Ramos (cell line): ENCODE data around the gene RPS15.
"Not testable (repeated sequence)": the region's sequence is repeated elsewhere in the genome, so short reads cannot be mapped to it uniquely, and the experiment has no call there.

Experiments used
- in situ Hi-C: fragments of 300-500 bp; cut with MboI; formaldehyde crosslinking; loops from one replicate; pipeline ENCODE4 v1.14.3; 2022; ENCODE audit warnings: low sequenced_read_pairs; ENCODE audit not compliant: unreplicated experiment

The RPS15 gene

DNA sequence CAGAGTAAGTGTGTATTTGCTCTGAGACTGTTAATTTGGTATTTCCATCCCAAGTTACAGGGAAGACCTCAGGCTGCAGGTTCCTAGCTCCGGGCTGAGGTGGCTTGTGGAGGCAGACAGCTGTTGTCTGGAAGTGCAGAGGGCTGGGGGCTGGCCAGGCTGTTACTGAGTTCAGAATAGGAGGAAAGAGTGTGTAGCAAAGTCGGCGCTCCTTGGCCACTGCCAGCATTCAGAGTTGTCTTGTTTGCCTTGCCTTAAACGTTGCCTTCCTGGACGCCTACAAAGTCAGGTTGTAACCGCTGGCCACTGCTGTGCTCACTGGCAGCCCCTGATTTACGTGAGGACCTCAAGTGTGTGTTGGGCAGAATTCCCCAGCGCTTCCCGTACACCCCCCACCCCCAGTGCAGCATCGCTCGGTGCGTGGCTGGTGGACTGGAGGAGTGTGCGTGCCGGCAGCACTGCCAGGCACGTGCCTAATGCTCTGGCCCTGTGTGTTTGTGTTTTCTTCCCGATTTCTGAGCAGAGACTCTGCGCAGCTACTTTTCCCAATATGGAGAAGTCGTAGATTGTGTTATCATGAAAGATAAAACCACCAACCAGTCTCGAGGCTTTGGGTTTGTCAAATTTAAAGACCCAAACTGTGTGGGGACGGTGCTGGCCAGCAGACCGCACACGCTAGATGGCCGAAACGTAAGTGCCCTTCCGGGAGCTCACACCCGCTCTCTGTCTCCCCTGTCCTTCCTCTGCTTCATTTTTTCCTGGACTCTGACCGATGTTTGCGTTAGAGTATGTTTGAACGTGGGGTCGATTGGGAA lies 20.3 kb upstream of the RPS15 start:
- in situ Hi-C loops, result no loop called here

DNA sequence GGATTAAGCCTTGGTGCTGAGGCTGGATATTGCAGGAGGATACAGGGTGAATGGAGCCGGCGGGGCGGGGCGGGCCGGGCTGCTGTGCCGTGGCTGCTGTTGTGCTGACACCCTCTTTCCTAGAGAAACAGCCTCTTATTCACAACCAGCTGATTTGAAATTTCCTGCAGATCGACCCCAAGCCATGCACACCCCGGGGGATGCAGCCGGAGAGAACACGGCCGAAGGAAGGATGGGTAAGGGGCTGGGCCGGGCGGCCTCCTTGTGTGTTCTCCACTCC lies 19.8 kb upstream of the RPS15 start:
- in situ Hi-C loops, result no loop called here

DNA sequence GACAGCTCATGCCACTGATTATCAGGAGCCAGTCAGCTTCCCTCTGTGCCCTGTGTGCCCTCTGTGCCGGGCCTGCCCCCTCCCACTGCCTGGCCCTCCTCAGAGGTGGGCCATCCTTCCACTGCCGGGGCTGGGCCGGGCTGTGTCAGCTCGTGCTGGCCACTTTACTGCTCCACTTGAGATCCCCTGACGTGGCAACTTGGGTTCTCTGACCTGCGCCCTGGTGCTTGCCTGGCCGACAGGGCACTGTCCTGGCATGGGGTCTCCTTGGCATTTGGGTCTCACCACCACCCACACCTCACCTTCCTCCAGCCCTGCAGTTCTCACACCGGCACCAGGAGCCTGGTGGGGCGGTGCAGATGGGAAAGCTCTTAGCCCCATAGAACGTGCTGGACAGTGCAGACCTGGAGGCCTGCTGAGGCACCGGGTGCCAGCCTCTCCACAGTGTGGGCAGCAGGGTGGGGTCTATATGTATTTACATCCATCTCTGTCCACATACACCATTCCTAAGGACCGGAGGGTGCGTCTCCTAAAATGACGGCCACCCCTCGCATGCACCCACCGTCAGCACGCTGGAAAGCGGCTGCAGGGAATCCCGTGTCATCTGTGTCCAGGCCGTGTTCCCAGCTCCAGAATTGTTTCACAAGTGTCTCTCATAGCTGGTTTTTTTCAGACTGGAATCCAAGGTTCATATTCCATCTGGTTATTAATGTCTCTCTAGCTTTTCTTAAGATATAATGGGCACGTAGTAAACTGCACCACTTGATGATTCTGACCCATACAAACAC lies 19.1 kb upstream of the RPS15 start:
- in situ Hi-C loops, result no loop called here

DNA sequence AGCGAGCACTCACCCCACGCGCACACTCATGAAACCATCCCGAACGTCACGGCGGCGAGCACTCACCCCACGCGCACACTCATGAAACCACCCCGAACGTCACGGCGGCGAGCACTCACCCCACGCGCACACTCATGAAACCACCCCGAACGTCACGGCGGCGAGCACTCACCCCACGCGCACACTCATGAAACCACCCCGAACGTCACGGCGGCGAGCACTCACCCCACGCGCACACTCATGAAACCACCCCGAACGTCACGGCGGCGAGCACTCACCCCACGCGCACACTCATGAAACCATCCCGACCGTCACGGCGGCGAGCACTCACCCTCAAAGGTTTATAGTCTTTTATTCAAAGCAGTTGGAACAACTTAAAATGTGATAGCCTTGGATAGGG lies 18.1 kb upstream of the RPS15 start:
- in situ Hi-C loops, result not testable (repeated sequence)

DNA sequence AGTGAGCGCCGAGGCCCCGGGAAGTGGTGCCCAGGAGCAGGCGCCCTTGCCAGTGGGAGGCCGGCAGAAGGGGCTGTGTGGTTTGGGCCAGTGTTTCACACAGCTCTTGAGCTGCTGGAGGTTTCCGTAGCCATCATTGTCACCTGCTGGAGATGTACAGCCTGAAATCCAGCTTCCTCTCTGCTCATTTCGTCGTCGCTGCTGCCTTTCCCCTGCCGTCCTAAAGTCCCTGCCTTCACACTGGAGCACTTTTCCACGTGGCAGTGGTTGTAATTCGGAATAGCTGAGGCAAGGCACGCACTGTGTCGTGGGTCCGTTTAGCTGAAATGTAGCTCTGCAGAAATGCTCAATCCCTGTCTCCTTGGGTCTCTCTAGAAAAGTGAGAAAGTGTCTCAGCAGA lies 17.6 kb upstream of the RPS15 start:
- in situ Hi-C loops, result no loop called here

DNA sequence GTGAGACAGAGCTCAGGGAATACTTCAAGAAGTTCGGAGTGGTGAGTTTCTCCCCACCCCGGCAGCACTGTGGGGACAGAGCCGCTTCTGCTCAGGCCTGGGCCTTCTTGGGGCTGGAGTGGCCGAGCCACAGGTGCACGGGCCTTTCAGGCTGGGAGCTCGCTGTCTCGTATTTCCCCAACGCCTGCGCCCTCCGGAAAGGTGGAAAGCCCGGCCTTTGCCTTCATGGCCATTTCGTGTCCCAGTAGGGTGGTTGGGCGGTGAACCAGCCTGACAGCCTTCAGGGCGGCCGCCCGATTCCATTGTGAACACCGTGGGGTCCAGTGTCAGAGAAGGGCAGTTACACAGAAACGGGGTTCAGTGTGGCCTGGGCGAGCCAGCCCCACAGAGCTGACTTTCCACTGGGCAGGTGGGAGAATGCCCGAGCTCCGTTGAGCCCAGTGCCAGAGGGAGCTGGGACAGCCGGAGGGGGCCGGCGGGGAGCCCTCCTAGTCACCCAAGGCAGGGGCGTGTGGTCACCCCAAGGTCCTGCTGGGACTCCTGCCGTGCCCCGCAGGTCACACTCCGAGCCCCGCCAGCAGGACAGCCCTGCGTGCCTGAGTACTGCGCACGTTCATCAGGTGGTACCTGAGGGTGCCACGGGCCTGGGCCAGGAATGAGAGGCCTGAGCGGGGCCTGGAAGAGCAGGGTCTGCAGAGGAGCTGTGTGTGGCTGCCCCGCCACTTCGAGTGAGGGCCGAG lies 16.8 kb upstream of the RPS15 start:
- in situ Hi-C loops, result no loop called here

DNA sequence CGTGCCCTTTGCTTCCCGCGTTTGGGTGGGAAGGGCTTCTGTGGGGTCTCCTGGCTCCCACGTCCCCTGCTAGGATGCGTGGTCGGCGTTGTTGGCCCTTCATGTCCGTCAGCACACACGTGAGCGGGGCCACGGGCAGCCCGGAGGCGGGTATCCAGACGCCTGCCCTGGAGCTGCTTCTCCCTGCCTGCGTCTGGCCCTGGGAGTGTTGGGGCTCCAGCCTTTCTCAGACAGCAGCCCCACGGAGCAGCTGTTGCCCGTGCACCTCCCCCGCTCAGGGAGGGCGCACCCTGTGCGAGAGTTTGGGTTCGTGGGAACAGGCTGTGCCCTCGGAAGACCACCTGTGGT lies 16.3 kb upstream of the RPS15 start:
- in situ Hi-C loops, result no loop called here

DNA sequence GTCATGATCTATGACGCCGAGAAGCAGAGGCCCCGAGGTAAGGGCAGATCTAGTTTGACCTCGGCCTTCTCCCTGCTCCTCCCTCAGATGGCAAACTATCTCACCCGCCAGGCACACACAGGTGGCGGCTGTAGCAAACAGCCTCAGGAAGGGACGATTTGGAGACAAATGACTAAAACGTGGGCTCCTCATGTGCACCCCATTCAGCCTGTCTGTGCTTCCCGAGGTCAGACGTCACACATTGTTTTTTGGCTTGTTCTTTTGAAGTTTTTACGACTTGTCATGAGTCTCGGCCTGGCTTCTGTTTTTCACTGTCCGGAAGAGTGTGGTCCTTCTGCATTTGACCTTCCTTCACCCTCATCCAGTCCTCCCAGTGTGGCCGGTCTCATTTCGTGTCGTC lies 15.8 kb upstream of the RPS15 start:
- in situ Hi-C loops, result no loop called here

DNA sequence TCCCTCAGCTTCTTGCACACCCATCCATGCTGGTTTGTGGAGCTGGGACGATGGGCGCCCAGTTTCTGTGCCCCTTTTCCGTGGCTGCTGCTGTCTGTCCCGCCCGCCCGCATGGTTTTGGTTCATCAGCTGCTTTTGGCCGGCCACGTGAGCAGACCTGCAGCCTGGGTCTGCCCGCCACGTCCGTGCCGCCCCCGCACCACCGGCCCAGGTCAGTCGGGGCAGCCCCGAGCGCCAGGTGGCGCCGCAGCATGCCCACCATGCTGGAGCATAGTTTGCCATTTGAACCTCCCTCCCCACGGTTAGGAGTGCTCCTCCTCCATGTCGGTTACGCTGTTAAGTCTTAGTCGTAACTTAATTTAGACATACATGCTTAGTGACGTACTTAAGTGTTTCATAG lies 15.3 kb upstream of the RPS15 start:
- in situ Hi-C loops, result no loop called here

DNA sequence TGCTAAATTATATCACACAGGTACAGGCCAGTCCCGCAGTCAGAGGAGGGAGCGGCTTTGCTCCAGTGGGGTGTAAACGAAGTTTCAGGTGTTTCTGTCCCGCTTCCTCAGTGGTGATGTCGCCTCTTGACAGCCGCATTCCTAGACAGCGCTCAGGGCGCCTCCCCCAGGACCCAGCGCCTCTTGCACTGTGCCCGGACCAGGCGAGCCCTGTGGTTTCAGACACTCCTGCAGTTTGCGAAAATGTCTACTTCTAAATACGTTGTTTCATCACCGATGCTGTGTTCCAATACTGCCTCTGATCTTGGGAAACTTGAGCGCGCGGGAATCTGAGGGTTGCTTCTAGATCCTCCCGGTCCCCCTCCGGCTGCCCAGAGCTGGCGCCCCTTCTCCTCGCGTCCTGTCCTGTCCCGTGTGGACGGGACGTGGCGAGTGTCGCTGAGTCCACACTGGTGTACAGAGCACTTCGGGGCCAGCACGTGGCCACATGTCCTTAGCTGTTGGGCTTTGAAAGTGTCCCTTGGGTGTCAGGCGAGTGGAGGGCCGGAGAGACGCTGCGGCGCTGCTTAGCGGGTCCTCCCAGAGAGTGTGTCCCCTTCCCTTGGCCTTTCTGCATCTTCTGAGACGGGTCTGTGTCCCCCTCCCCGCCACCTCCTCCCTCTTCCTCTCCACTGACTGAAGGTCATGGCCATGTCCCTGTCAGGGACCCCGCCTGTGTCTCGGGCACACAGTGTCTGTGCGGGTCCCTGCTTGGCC lies 14.6 kb upstream of the RPS15 start:
- in situ Hi-C loops, result no loop called here

DNA sequence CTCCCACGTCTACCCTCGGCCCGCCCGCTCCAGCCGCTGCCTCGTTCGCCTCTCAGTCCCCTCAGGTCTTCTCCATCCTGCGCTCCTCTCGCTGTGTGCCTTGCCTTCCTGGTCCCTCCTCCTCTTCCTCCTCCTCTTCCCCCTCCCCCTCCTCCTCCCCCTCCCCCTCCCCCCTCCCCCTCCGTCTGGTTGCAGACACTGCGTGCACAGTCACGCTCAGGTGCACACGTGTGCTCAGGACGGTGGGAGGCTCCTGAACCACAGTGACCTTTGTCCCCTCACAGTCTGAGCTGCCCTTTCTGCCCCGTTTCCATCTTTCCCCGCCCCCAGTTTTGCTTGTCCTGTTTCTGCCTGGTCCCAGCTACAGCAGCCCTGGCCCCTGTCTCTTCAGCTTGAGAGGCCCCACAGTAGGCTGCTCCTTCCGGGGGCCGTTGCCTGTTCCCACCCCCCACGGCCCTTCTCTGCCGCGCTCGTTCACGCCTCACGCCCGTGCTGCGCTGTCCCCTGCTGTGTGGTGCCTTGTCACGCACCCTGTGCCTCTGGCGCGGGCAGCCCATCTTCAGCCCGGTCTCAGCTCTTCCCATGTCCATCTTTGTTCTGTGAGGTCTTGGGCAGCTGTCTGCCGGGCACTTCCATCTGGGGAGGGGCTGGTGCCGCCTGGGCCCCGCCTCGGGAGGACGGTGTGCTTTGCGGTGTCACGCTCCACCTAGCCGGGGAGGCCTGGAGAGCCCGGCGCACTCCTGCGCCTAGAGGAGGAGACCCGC lies 13.8 kb upstream of the RPS15 start:
- in situ Hi-C loops, result no loop called here

DNA sequence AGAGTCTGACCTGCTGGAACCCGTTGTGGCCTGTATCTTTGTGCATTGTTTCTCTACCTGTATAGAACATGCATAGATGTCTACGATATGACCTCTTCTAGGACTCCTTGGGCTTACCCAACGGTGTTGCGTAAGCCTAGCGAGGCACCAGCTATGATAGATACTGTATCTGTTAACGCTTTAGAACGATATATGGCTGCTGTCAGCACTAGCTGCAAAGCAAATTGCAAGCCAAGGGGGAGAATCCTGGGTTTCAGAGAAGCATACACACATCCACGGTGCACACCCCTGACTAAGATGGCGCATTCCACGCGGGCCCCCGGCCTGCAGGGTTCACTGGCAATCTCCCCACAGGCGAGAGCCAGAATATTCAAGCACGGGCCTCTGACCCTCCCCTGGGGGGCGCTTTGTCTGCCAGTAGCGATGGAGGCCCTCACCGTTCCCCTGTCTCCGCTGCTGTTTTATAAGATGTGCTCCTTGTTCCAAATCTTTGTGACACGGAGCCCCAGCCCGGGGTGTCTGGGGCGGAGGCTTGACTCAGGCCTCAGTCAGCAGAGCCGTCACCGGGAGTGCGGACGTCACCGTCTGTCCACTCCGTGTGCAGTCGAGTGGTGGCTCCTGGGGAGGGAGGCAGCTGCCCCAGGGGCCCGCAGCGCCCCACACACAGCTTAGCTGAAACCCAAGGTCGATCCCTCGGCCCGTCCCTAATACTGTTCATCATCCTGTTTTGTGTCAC lies 12.9 kb upstream of the RPS15 start:
- in situ Hi-C loops, result no loop called here

DNA sequence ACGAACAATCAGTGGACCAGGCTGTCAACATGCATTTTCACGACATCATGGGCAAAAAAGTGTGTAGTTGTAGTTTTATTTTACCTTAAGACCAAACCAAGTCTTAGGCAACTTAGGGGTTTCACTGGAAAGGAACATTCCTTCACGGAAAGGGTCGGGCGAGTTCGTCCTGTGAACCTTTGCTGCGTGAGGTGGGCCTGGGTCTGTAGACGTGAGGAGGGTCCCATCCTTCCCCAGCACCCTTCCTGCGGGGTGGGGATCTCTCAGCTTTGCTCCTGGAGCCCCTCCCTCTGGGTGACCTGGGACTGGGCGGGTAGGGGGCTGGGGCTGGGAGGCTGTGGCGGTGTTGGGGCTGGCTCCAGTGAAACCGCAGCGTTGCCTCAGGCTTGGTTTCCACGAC lies 12.3 kb upstream of the RPS15 start:
- in situ Hi-C loops, result no loop called here

DNA sequence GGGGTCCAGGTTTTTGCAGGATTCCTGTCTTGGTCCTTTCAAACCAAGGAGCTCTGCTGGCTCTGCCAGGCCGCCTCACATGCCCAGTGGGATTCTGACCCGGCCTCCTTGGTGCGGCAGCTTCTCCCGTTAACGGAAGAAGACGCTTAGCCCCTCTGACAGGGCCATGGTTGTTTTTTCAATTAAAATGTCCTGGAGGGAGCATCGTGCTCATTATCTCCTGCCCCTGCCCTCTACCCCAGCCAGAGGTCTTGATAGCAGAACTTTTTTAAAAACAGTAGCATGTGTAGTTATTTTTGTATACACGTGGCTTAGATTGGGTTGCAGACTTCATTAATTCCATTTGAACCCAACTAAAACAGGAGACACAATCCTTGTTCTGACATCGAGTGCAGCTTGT lies 11.5 kb upstream of the RPS15 start:
- in situ Hi-C loops, result no loop called here

DNA sequence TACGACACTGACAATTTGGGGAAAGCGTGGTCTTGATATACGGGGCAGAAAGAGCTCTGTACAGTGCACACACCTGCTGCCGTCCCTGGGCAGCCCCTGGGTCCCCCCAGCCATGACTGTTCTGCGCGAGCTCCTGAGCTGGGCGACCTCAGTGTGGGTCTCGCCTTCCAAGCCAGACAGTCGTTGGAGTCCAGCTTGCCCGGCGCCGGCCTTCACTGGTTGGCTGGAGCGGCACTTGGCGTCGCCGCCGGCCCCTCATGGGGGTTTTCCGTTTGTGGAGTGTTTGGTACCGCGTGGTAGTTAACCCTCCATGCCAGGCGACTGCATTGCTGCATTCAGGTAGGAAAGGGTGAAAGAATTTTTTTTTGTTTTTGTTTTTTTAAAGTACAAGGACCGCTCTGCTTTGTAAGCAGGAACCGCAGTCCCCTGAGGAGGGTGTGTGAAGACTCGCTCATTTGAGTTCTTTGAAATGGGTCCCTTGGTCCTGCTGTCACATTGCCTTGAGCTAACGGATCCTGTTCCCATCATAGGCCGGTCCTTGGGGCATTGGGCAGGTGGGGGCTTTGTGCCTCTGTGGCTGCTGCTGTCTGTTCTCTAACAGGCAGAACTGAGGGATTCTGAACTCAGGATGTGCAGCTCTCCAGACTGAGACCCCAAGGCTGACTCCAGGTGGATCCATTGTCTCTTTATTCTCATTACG lies 10.8 kb upstream of the RPS15 start:
- in situ Hi-C loops, result no loop called here

DNA sequence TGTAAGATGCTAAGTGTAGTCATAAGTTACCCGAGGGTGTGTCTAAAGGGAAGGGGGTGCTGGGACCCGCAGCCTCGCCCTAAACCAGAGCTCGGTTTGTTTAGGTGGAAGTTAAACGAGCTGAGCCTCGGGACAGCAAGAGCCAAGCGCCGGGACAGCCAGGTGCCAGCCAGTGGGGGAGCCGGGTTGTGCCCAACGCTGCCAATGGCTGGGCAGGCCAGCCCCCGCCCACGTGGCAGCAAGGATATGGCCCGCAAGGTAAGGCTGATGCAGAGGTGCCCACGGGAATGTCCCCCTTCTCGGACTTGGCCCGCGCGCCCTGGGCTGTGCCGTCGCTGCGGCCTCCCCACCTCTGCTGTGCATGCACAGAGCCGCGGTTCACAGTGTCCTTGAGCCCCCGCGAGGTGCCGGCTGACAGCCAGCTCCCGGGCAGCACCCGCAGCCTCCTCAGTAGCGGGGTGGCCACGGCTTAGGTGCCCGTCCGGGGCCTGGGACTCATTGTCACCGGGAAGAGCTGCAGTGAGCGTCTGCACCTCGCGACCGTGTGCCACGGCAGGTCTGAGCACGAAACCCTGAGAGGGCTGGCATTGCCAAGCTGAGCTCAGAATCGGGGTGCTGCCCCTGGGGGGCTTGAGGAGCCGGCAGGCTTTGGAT lies 9.3 kb upstream of the RPS15 start:
- in situ Hi-C loops, result no loop called here

DNA sequence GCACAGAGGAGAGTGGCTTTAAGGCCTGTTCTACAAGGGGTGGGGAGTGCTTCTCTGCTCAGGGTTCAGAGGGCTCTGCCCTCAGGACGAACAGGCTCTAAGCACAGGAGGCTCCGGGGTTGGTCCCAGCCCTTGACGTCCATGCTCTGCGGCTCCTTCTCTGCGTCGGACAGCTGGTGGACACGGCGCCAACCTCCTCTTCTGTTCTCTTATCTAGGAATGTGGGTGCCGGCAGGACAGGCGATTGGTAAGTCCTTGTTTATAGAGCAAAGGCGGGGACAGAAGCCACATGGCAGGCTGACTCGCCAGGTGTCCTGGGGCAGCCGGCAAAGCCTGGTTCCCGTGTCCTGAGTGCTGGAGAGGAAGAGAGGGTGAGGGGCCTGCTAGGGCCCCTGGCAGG lies 8.4 kb upstream of the RPS15 start:
- in situ Hi-C loops, result no loop called here

DNA sequence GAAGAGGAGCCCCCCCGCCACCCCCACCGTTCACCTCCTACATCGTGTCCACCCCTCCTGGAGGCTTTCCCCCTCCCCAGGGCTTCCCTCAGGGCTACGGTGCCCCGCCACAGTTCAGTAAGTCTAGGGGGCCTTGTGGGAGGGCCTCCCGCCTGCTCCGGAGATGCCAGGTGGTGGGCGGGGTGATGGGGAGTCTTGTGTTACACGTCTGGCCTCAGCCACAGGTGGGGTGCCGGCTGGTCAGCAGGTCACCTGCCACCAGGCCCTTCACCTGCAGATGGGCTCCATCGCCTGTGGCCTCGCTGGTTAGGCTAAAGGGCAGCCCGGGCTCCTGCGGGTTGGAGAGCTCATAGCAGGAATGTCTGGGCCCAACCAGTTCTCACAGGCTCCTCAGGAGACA lies 8.0 kb upstream of the RPS15 start:
- in situ Hi-C loops, result no loop called here
